ENCODE measurements around the gene CDC123. TPM values are rescaled to one million over a fixed set of nuclear protein-coding genes. Genes with fewer than 3 reads are reported as not detected.

The CDC123 gene
- total RNA-seq, 1 experiment from 2014 or later = 132 TPM

DNA sequence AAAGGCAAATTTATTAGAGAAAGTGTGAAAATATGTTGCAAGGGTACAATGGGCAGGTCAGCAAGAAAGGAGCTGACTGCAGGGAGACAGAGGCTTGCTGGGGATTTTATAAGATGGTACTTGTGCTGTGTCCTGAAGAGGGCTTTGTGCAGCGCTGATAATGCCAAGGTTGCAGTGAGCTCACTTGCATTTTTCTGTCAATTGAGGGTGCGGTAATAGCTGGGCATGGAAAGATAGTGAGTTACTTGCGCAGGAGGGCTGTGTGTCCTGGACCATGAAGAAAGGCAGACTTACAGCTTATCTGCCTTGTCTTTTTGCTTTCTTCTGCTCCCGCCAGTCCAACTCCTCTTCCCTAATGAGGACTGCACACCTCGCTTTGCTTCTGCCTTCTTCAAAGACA, 12.5 kb downstream of the CDC123 start:
- no peaks in the 10 kb centered on the region for H3K27me3 ChIP-seq (ENCODE audit: insufficient read depth, low read length)
- H3K27ac ChIP-seq (ENCODE audit: low read depth, low read length) = no peak overlapping the region
- H3K9me3 ChIP-seq (ENCODE audit: control insufficient read depth in 1 of 2, insufficient read depth in 1 of 2, low read depth in 1 of 2, low read length in 2 of 2) = no peaks in the 10 kb centered on the region
- no peak for DNase-seq (ENCODE audit: low read depth, low spot score)
- ChIA-PET RAD21 (ENCODE audit: low non-redundant PET in 1 of 2, low total read pairs in 2 of 2, uncharacterized antibody in 2 of 2, unreplicated experiment in 2 of 2) (no interaction called here), CTCF (no interaction called here), POLR2A (no interaction called here)
- H3K4me2 ChIP-seq (ENCODE audit: low read length) = no peak overlapping the region
- no peak overlapping the region for H2AFZ ChIP-seq (ENCODE audit: low read depth, low read length, poor library complexity, severe bottlenecking)
- no TSS peak for BruUV-seq (replicated peaks)
- TF ChIP-seq, protein P1, sequence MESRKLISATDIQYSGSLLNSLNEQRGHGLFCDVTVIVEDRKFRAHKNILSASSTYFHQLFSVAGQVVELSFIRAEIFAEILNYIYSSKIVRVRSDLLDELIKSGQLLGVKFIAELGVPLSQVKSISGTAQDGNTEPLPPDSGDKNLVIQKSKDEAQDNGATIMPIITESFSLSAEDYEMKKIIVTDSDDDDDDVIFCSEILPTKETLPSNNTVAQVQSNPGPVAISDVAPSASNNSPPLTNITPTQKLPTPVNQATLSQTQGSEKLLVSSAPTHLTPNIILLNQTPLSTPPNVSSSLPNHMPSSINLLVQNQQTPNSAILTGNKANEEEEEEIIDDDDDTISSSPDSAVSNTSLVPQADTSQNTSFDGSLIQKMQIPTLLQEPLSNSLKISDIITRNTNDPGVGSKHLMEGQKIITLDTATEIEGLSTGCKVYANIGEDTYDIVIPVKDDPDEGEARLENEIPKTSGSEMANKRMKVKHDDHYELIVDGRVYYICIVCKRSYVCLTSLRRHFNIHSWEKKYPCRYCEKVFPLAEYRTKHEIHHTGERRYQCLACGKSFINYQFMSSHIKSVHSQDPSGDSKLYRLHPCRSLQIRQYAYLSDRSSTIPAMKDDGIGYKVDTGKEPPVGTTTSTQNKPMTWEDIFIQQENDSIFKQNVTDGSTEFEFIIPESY (IDR thresholded peaks at IDR 0.05; ENCODE audit: extremely low read depth, insufficient replicate concordance, low read length) = no peak
- TF ChIP-seq SP1 (IDR thresholded peaks at IDR 0.05; ENCODE audit: low read depth) = no peak
- TF ChIP-seq, protein P2, sequence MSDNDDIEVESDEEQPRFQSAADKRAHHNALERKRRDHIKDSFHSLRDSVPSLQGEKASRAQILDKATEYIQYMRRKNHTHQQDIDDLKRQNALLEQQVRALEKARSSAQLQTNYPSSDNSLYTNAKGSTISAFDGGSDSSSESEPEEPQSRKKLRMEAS (IDR thresholded peaks at IDR 0.05) = no peak
- TF ChIP-seq POLR2AphosphoS5 (IDR thresholded peaks at IDR 0.05; ENCODE audit: low read depth, low read length) = no peak
- TF ChIP-seq POLR2A (IDR thresholded peaks at IDR 0.05; ENCODE audit: borderline replicate concordance, extremely low read depth, insufficient read depth, insufficient read length) = no peak
- no peak for TF ChIP-seq YY1 (IDR thresholded peaks at IDR 0.05; ENCODE audit: extremely low read depth, insufficient replicate concordance, low read depth, low read length)
- intact Hi-C loops (cut with micrococcal nuclease) = no loop called here
- no peak overlapping the region for H3K4me3 ChIP-seq (replicated peaks in 1 of 2; ENCODE audit: low read depth in 1 of 2, low read length in 2 of 2)
- peaks cover 31 to 43% of the 10 kb centered on the region in 2 experiments for H3K36me3 ChIP-seq (ENCODE audit: control insufficient read depth in 1 of 2, insufficient read depth in 2 of 2, low read length in 2 of 2)
- no peak overlapping the region for H3K9ac ChIP-seq (ENCODE audit: low read length)
- peaks cover 90% of the 10 kb centered on the region for H3K79me2 ChIP-seq (ENCODE audit: insufficient read depth, low read length)
- no peaks in the 10 kb centered on the region for H3K4me1 ChIP-seq (ENCODE audit: control insufficient read depth in 1 of 2, insufficient read depth in 2 of 2, low read length in 2 of 2)
- H3K9me2 ChIP-seq (ENCODE audit: insufficient read depth) = no peaks in the 10 kb centered on the region
- H4K20me1 ChIP-seq (ENCODE audit: insufficient read depth) = peaks cover 2% of the 10 kb centered on the region; the same call in 1 of the 2 replicates
- ATAC-seq = no peak

DNA sequence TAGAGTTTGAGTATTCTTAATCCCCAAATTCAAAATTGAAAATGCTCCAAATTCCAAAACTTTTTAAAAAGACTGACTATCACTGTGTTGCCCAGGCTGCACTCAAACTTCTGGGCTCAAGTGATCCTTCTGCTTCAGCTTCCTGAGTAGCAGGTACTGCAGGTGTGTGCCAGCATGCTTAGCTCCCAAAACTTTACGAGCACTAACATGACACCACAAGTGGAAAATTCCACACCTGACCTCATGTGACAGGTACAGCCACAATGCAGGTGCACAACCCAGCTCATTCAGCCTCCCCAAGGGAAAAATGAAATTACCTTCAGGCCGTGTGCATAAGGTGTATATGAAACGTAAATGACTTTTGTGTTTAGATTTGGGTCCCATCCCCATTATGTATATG, 16.5 kb downstream of the CDC123 start:
- ATAC-seq = no peak
- Histone ChIP-seq H3K36me3 (ENCODE audit: control insufficient read depth in 1 of 2, insufficient read depth in 2 of 2, low read length in 2 of 2) (peaks cover 46 to 49% of the 10 kb centered on the region in 2 experiments), H3K27ac (ENCODE audit: low read depth, low read length) (no peak overlapping the region), H3K27me3 (ENCODE audit: insufficient read depth, low read length) (no peaks in the 10 kb centered on the region), H3K9me2 (ENCODE audit: insufficient read depth) (no peaks in the 10 kb centered on the region), H3K4me3 (replicated peaks in 1 of 2; ENCODE audit: low read depth in 1 of 2, low read length in 2 of 2) (no peak overlapping the region), H2AFZ (ENCODE audit: low read depth, low read length, poor library complexity, severe bottlenecking) (no peak overlapping the region), H3K9me3 (ENCODE audit: control insufficient read depth in 1 of 2, insufficient read depth in 1 of 2, low read depth in 1 of 2, low read length in 2 of 2) (no peaks in the 10 kb centered on the region), H3K9ac (ENCODE audit: low read length) (no peak overlapping the region), H3K79me2 (ENCODE audit: insufficient read depth, low read length) (peaks cover 88% of the 10 kb centered on the region), H3K4me2 (ENCODE audit: low read length) (no peak overlapping the region), H4K20me1 (ENCODE audit: insufficient read depth) (0 out of 2 replicates have a peak, but pooled peaks cover 4% of the 10 kb centered on the region), H3K4me1 (ENCODE audit: control insufficient read depth in 1 of 2, insufficient read depth in 2 of 2, low read length in 2 of 2) (no peaks in the 10 kb centered on the region)
- intact Hi-C loops (cut with micrococcal nuclease) = loop anchor here (5.0 kb wide), 1 partner anchor 500 kb away; no protein-coding TSS in a partner anchor
- ChIA-PET RAD21 (ENCODE audit: low non-redundant PET in 1 of 2, low total read pairs in 2 of 2, uncharacterized antibody in 2 of 2, unreplicated experiment in 2 of 2) (no interaction called here), CTCF (no interaction called here), POLR2A (no interaction called here)
- no peak for DNase-seq (ENCODE audit: low read depth, low spot score)
- BruUV-seq (replicated peaks) = no TSS peak
- TF ChIP-seq, protein P3, sequence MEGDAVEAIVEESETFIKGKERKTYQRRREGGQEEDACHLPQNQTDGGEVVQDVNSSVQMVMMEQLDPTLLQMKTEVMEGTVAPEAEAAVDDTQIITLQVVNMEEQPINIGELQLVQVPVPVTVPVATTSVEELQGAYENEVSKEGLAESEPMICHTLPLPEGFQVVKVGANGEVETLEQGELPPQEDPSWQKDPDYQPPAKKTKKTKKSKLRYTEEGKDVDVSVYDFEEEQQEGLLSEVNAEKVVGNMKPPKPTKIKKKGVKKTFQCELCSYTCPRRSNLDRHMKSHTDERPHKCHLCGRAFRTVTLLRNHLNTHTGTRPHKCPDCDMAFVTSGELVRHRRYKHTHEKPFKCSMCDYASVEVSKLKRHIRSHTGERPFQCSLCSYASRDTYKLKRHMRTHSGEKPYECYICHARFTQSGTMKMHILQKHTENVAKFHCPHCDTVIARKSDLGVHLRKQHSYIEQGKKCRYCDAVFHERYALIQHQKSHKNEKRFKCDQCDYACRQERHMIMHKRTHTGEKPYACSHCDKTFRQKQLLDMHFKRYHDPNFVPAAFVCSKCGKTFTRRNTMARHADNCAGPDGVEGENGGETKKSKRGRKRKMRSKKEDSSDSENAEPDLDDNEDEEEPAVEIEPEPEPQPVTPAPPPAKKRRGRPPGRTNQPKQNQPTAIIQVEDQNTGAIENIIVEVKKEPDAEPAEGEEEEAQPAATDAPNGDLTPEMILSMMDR (IDR thresholded peaks at IDR 0.05 in 2 of 3, conservative IDR thresholded peaks at IDR 0.05 in 1 of 3; ENCODE audit: borderline replicate concordance in 1 of 3, insufficient read depth in 1 of 3, low read depth in 2 of 3, low read length in 2 of 3) = no peak
- TF ChIP-seq EZH2 (IDR thresholded peaks at IDR 0.05) = no peak
- no peak for TF ChIP-seq YY1 (IDR thresholded peaks at IDR 0.05; ENCODE audit: extremely low read depth, insufficient replicate concordance, low read depth, low read length)
- TF ChIP-seq ELF1 (IDR thresholded peaks at IDR 0.05; ENCODE audit: borderline replicate concordance, low read depth) = no peak
- no peak for TF ChIP-seq FOSL1 (IDR thresholded peaks at IDR 0.05; ENCODE audit: low read depth)
- TF ChIP-seq RAD21 (IDR thresholded peaks at IDR 0.05; ENCODE audit: low read depth) = no peak
- TF ChIP-seq POLR2A (IDR thresholded peaks at IDR 0.05; ENCODE audit: borderline replicate concordance, extremely low read depth, insufficient read depth, insufficient read length) = no peak

Data from HCT116 (cell line).